HG02938 (cell line): ENCODE results near the gene RABAC1.
"Not testable (repeated sequence)": the region's sequence is repeated elsewhere in the genome, so short reads cannot be mapped to it uniquely, and the experiment has no call there.

Experiments used
- ATAC-seq: cut with Tn5 transposase; IDR thresholded peaks from one replicate; pipeline ENCODE4 v1.9.1; 2021; ENCODE audit warnings: mild to moderate bottlenecking, moderate library complexity; ENCODE audit not compliant: unreplicated experiment

The RABAC1 gene

GRCh38 chr19:41947091-41947490 lies 12.0 kb downstream of the RABAC1 start:
- ATAC-seq: no peak

GRCh38 chr19:41945135-41945766 lies 13.9 kb downstream of the RABAC1 start:
- peak; percentile 86 for ATAC-seq

GRCh38 chr19:41944336-41944735 lies 14.8 kb downstream of the RABAC1 start:
- ATAC-seq: no peak

- ATAC-seq: no peak
Observed at GRCh38 chr19:41941410-41942202, 17.5 kb downstream of the RABAC1 start.

- ATAC-seq: no peak
Observed at GRCh38 chr19:41940731-41941409, 18.3 kb downstream of the RABAC1 start.

GRCh38 chr19:41939861-41940730 lies 19.0 kb downstream of the RABAC1 start:
- no peak for ATAC-seq

- ATAC-seq: not testable (repeated sequence)
Observed at GRCh38 chr19:41939209-41939608, 19.9 kb downstream of the RABAC1 start.

- no peak for ATAC-seq
Observed at GRCh38 chr19:41937525-41938468, 21.3 kb downstream of the RABAC1 start.

- no peak for ATAC-seq
Observed at GRCh38 chr19:41936961-41937360, 22.2 kb downstream of the RABAC1 start.

GRCh38 chr19:41936416-41936850 lies 22.7 kb downstream of the RABAC1 start:
- ATAC-seq: no peak

- ATAC-seq: no peak
Observed at GRCh38 chr19:41935760-41936415, 23.2 kb downstream of the RABAC1 start.

- ATAC-seq: no peak
Observed at GRCh38 chr19:41934849-41935374, 24.2 kb downstream of the RABAC1 start.

GRCh38 chr19:41933693-41934426 lies 25.3 kb downstream of the RABAC1 start:
- ATAC-seq: no peak

GRCh38 chr19:41932720-41933332 lies 26.3 kb downstream of the RABAC1 start:
- ATAC-seq: no peak

- ATAC-seq: no peak
Observed at GRCh38 chr19:41932259-41932719, 26.8 kb downstream of the RABAC1 start.

GRCh38 chr19:41930926-41931592 lies 28.1 kb downstream of the RABAC1 start:
- ATAC-seq: no peak

- ATAC-seq: no peak
Observed at GRCh38 chr19:41930322-41930722, 28.8 kb downstream of the RABAC1 start.
